K562 (cell line): ENCODE results near the gene PRKAR2B. TPM values are rescaled to one million over a fixed set of nuclear protein-coding genes. Genes with fewer than 3 reads are reported as not detected.
A peak's percentile ranks its signal among the peaks of the same experiment; 100 is the strongest.

ENCODE experiments used
- ATAC-seq: fragments of 200-7000 bp; cut with Tn5 transposase; 3 replicates; pipeline ENCODE4 v1.9.1; 2020; ENCODE audit warnings: moderate library complexity
- BruUV-seq: library from RNA; stranded (reverse); fragments of 400-500 nt; replicated peaks from 2 replicates; lab custom pipeline; 2021; lab: Mats Ljungman, UMichigan
- CTCF ChIA-PET: fragments of 300-600 bp; formaldehyde crosslinking; extraction: SDS; loops from one replicate; lab custom pipeline; 2021; ENCODE audit warnings: low intra/inter-chr PET ratio; lab: Yijun Ruan, JAX
- POLR2A ChIA-PET: fragments of 300-600, 350-650 bp; sonication (Branson Sonifier 250); formaldehyde crosslinking; extraction: SDS; loops from one replicate; lab custom pipeline; 2021; ENCODE audit warnings: antibody characterized with exemption, inconsistent platforms; lab: Yijun Ruan, JAX
- DNase-seq, 4 experiments: peaks; one replicate each; pipeline versions ENCODE4 v3.0.0 to v3.0.0-alpha.2; 2011 to 2018; ENCODE audit warnings: low spot score in 3 of 4, mixed read lengths in 3 of 4; ENCODE audit errors: extremely low read depth in 1 of 4
- FAIRE-seq: peaks from 2 replicates; lab custom pipeline; 2011; peaks lifted over from hg19 to GRCh38; lab: Jason Lieb, UNC
- H2AFZ ChIP-seq: 2 replicates; pipeline ENCODE4 v1.6.0; 2011; ENCODE audit warnings: low read depth, low read length, control low read depth, inconsistent platforms
- H3K27ac ChIP-seq: fragments of 200-600 bp; 3 replicates; pipeline ENCODE4 v1.8.0; 2011; ENCODE audit warnings: low read depth, mild to moderate bottlenecking, control low read depth, inconsistent platforms, low read length, moderate library complexity, mixed read lengths; ENCODE audit errors: extremely low read depth
- H3K27me3 ChIP-seq, 2 experiments: fragments of 300-600 bp in 1 of 2; 2 replicates in 1 of 2; 3 replicates in 1 of 2; pipeline versions ENCODE4 v1.6.0 to v1.8.0; 2011; ENCODE audit warnings: inconsistent platforms in 2 of 2, low read length in 2 of 2, mild to moderate bottlenecking in 1 of 2, mixed read lengths in 1 of 2, moderate library complexity in 1 of 2; ENCODE audit not compliant: control insufficient read depth in 2 of 2, insufficient read depth in 2 of 2
- H3K36me3 ChIP-seq: fragments of 300-600 bp; 3 replicates; pipeline ENCODE4 v1.8.0; 2011; ENCODE audit warnings: mild to moderate bottlenecking, low read length, inconsistent platforms; ENCODE audit not compliant: control insufficient read depth, insufficient read depth
- H3K4me1 ChIP-seq, 2 experiments: fragments of 200-600 bp in 1 of 2; replicated peaks in 1 of 2; 2 replicates in 1 of 2; 3 replicates in 1 of 2; pipeline versions ENCODE4 v1.5.1 to v1.8.0; 2011; ENCODE audit warnings: inconsistent platforms in 2 of 2, low read length in 2 of 2, mild to moderate bottlenecking in 1 of 2, mixed read lengths in 1 of 2, moderate library complexity in 1 of 2; ENCODE audit not compliant: control insufficient read depth in 2 of 2, insufficient read depth in 2 of 2
- H3K4me2 ChIP-seq: 2 replicates; pipeline ENCODE4 v1.6.1; 2011; ENCODE audit warnings: low read length, control low read depth, inconsistent platforms, mixed read lengths; ENCODE audit not compliant: insufficient read depth
- H3K4me3 ChIP-seq: fragments of 200-600 bp; sonication (generic), shearing (Covaris generic); 2 replicates; pipeline ENCODE4 v1.5.1; 2016; ENCODE audit warnings: control low read depth, inconsistent platforms
- H3K79me2 ChIP-seq: fragments of 200-600 bp; 3 replicates; pipeline ENCODE4 v1.8.0; 2011; ENCODE audit warnings: low read length, inconsistent platforms; ENCODE audit not compliant: control insufficient read depth, insufficient read depth
- H3K9ac ChIP-seq, 2 experiments: 2 replicates each; pipeline versions ENCODE4 v1.6.0 to v1.6.1; 2011; ENCODE audit warnings: low read depth in 2 of 2, low read length in 2 of 2, control low read depth in 1 of 2, inconsistent platforms in 1 of 2, mild to moderate bottlenecking in 1 of 2, mixed read lengths in 1 of 2; ENCODE audit not compliant: insufficient read depth in 1 of 2
- H3K9me1 ChIP-seq: one replicate; pipeline ENCODE4 v1.6.0; 2011; ENCODE audit warnings: inconsistent platforms, mild to moderate bottlenecking, low read length, moderate library complexity; ENCODE audit not compliant: control insufficient read depth, insufficient read depth
- H3K9me3 ChIP-seq: replicated peaks from 2 replicates; pipeline ENCODE4 v1.5.1; 2011; ENCODE audit warnings: low read depth, low read length, inconsistent platforms; ENCODE audit not compliant: control insufficient read depth, insufficient read depth
- H4K20me1 ChIP-seq: replicated peaks from 2 replicates; pipeline ENCODE4 v1.6.1; 2011; ENCODE audit warnings: low read length, inconsistent platforms, mixed read lengths; ENCODE audit not compliant: control insufficient read depth, insufficient read depth
- C11orf30 ChIP-seq: fragments of 450-650 bp; IDR thresholded peaks from 2 replicates; pipeline ENCODE4 v1.6.1; 2016; ENCODE audit warnings: low read depth, mild to moderate bottlenecking
- CC2D1A ChIP-seq: fragments of 450-650 bp; IDR thresholded peaks from 2 replicates; pipeline ENCODE4 v1.6.1; 2017; ENCODE audit warnings: mild to moderate bottlenecking
- CREB1 ChIP-seq, 2 experiments: sonication (generic) in 1 of 2; formaldehyde crosslinking in 1 of 2; IDR thresholded peaks; 2 replicates each; pipeline versions ENCODE4 v1.6.1 to v1.8.0; 2012 to 2022; ENCODE audit warnings: inconsistent platforms in 1 of 2, mild to moderate bottlenecking in 1 of 2, missing genetic modification reagents in 1 of 2, moderate library complexity in 1 of 2
- FOXJ2 ChIP-seq: fragments of 200-800 bp; sonication (Bioruptor generic); IDR thresholded peaks from 2 replicates; pipeline ENCODE4 v1.6.1; 2016; ENCODE audit warnings: missing genetic modification characterization, missing compliant biosample characterization
- FOXK2 ChIP-seq, 2 experiments: fragments of 450-650 bp; IDR thresholded peaks in 1 of 2; conservative IDR thresholded peaks in 1 of 2; 2 replicates each; pipeline ENCODE4 v1.6.1; 2016; ENCODE audit warnings: low read depth in 2 of 2, mild to moderate bottlenecking in 1 of 2
- LCOR ChIP-seq: sonication (generic); formaldehyde crosslinking; IDR thresholded peaks from 2 replicates; pipeline ENCODE4 v1.8.0; 2022; ENCODE audit warnings: mild to moderate bottlenecking, missing genetic modification reagents
- PHF21A ChIP-seq: fragments of 450-650 bp; IDR thresholded peaks from 2 replicates; pipeline ENCODE4 v1.6.1; 2017; ENCODE audit warnings: low read depth, borderline replicate concordance
- PPARD ChIP-seq: fragments of 250-450 bp; sonication (Bioruptor Pico); IDR thresholded peaks from 2 replicates; pipeline ENCODE4 v1.8.0; 2022; ENCODE audit warnings: inconsistent platforms, mild to moderate bottlenecking, moderate library complexity
- SMARCA5 ChIP-seq: fragments of 450-650 bp; IDR thresholded peaks from 2 replicates; pipeline ENCODE4 v1.6.1; 2016
- TAL1 ChIP-seq: fragments of 450-650 bp; IDR thresholded peaks from 2 replicates; pipeline ENCODE4 v1.6.1; 2016; ENCODE audit warnings: mild to moderate bottlenecking
- ZBTB1 ChIP-seq: sonication (generic); formaldehyde crosslinking; IDR thresholded peaks from 2 replicates; pipeline ENCODE4 v1.8.1; 2023; ENCODE audit warnings: missing genetic modification reagents, low read depth, mild to moderate bottlenecking, borderline replicate concordance
- WGBS: fragments of 100-300 bp; shearing (Covaris generic); methylation state at CpG from one replicate; pipeline ENCODE4 v1.1.6; 2016; ENCODE audit warnings: low coverage, mixed read lengths; ENCODE audit not compliant: insufficient coverage; ENCODE audit errors: missing lambda C conversion rate; 5-methylcytosine and 5-hydroxymethylcytosine counted together
- in situ Hi-C: fragments of 300-500 bp; cut with MboI; formaldehyde crosslinking; loops from 4 replicates; pipeline ENCODE4 v1.15.0; 2018; ENCODE audit warnings: inconsistent platforms, mixed read lengths
- intact Hi-C: fragments of 100-400 bp; cut with micrococcal nuclease; formaldehyde crosslinking; loops from 2 replicates; pipeline ENCODE4 v1.14.2; 2022
- polyA plus RNA-seq, 8 experiments: library from polyadenylated mRNA; depleted of rRNA in 4 of 8; stranded (reverse) in 5 of 8; unstranded in 3 of 8; fragments of >200 nt; fragmentation: Nextera tagmentation in 2 of 8; fragmentation: Illumina TruSeq in 1 of 8; extraction: Ambion mirVana in 2 of 8; extraction: Trizol in 1 of 8; gene quantifications; 2 replicates each; pipeline versions ENCODE4 v1.2.1 to v1.2.3, GENCODE V29; 2011 to 2014; ENCODE audit warnings: inconsistent platforms in 1 of 8, missing spikeins in 1 of 8
- total RNA-seq, 7 experiments: library from RNA; depleted of rRNA in 6 of 7; stranded (reverse); fragments of >200 nt in 6 of 7; fragmentation: Illumina TruSeq in 2 of 7; extraction: Trizol in 2 of 7; gene quantifications; 2 replicates each; pipeline versions ENCODE4 v1.2.1 to v1.2.3, GENCODE V29; 2011 to 2021; ENCODE audit warnings: low replicate concordance in 1 of 7
- TF ChIP-seq, protein P1 (sequence below): sonication (generic); formaldehyde crosslinking; IDR thresholded peaks from 2 replicates; pipeline ENCODE4 v1.8.0; 2023; ENCODE audit warnings: mild to moderate bottlenecking, missing genetic modification reagents
- TF ChIP-seq, protein P2 (sequence below): fragments of 250-450 bp; sonication (Bioruptor Pico); IDR thresholded peaks from 2 replicates; pipeline ENCODE4 v1.5.0; 2021; ENCODE audit warnings: mild to moderate bottlenecking, borderline replicate concordance
- TF ChIP-seq, protein P3 (sequence below): fragments of 450-650 bp; IDR thresholded peaks from 2 replicates; pipeline ENCODE4 v1.6.1; 2016; ENCODE audit warnings: antibody characterized with exemption

PRKAR2B gene
- total and polyA plus RNA-seq, 9 of the 15 experiments (the other 6 are each of a cell fraction or from before 2014, with no cell fraction given): 59.0 to 173 (median 129) TPM

DNA sequence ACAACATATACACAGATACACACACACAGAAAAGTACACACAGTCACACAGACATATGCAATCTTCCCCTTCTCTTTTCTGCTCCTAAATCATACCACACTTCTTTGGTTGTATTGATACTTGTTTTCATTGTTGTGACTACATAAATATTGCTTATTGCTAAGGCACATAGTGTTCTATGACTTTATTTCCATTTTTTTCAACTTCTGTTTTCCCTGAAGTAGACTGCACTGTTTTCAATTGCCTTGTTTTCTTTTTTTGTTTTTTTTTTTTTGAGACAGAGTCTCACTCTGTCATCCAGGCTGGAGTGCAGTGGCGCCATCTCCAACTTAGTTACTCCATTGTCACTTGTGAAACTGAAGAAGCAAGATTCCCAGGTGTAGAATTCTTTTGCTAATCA, 10.0 kb upstream of the PRKAR2B start:
- DNase-seq (no peak), ATAC-seq (no peak), FAIRE-seq (no peak)
- H3K4me1 ChIP-seq: peaks cover 25 to 72% of the 10 kb centered on the region in 2 experiments
- no peak overlapping the region for H3K27ac ChIP-seq
- peaks cover 4% of the 10 kb centered on the region; the same call in 1 of the 2 replicates for H3K9me3 ChIP-seq
- BruUV-seq: no TSS peak
- 31% methylated on average over 1 of the region's 1 CpG for WGBS
- peak overlapping the region; percentile 21; the same call in 1 of the 2 replicates for H2AFZ ChIP-seq
- ChIA-PET CTCF (no interaction called here), POLR2A (no interaction called here)
- intact Hi-C loops (no loop called here), in situ Hi-C loops (no loop called here)
- no peak overlapping the region for H3K4me2 ChIP-seq
- no peak overlapping the region for H3K9ac ChIP-seq
- no peak overlapping the region for H3K4me3 ChIP-seq
- H4K20me1 ChIP-seq: no peaks in the 10 kb centered on the region
- H3K9me1 ChIP-seq: no peaks in the 10 kb centered on the region
- H3K79me2 ChIP-seq: no peaks in the 10 kb centered on the region
- H3K36me3 ChIP-seq: no peaks in the 10 kb centered on the region
- no peaks in the 10 kb centered on the region for H3K27me3 ChIP-seq
- TF ChIP-seq TAL1: 0 out of 2 replicates have a peak, but pooled peaks have one; percentile 4
- no peak for TF ChIP-seq ZBTB1 (CRISPR knock-in tag)
- 0 out of 2 replicates have a peak, but pooled peaks have one; percentile 15 for TF ChIP-seq FOXJ2 (tag)
- TF ChIP-seq CC2D1A: 0 out of 2 replicates have a peak, but pooled peaks have one; percentile 25
- peak; percentile 17; the same call in 1 of the 2 replicates for TF ChIP-seq SMARCA5
- TF ChIP-seq, protein P1, sequence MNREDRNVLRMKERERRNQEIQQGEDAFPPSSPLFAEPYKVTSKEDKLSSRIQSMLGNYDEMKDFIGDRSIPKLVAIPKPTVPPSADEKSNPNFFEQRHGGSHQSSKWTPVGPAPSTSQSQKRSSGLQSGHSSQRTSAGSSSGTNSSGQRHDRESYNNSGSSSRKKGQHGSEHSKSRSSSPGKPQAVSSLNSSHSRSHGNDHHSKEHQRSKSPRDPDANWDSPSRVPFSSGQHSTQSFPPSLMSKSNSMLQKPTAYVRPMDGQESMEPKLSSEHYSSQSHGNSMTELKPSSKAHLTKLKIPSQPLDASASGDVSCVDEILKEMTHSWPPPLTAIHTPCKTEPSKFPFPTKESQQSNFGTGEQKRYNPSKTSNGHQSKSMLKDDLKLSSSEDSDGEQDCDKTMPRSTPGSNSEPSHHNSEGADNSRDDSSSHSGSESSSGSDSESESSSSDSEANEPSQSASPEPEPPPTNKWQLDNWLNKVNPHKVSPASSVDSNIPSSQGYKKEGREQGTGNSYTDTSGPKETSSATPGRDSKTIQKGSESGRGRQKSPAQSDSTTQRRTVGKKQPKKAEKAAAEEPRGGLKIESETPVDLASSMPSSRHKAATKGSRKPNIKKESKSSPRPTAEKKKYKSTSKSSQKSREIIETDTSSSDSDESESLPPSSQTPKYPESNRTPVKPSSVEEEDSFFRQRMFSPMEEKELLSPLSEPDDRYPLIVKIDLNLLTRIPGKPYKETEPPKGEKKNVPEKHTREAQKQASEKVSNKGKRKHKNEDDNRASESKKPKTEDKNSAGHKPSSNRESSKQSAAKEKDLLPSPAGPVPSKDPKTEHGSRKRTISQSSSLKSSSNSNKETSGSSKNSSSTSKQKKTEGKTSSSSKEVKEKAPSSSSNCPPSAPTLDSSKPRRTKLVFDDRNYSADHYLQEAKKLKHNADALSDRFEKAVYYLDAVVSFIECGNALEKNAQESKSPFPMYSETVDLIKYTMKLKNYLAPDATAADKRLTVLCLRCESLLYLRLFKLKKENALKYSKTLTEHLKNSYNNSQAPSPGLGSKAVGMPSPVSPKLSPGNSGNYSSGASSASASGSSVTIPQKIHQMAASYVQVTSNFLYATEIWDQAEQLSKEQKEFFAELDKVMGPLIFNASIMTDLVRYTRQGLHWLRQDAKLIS (CRISPR knock-in tag): peak; percentile 26; the same call in 1 of the 2 replicates
- TF ChIP-seq CREB1 (IDR thresholded peaks at IDR 0.05): no peak
- TF ChIP-seq CREB1 (CRISPR knock-in tag; IDR thresholded peaks at IDR 0.05): 0 out of 2 replicates have a peak, but pooled peaks have one; percentile 33
- TF ChIP-seq, protein P2, sequence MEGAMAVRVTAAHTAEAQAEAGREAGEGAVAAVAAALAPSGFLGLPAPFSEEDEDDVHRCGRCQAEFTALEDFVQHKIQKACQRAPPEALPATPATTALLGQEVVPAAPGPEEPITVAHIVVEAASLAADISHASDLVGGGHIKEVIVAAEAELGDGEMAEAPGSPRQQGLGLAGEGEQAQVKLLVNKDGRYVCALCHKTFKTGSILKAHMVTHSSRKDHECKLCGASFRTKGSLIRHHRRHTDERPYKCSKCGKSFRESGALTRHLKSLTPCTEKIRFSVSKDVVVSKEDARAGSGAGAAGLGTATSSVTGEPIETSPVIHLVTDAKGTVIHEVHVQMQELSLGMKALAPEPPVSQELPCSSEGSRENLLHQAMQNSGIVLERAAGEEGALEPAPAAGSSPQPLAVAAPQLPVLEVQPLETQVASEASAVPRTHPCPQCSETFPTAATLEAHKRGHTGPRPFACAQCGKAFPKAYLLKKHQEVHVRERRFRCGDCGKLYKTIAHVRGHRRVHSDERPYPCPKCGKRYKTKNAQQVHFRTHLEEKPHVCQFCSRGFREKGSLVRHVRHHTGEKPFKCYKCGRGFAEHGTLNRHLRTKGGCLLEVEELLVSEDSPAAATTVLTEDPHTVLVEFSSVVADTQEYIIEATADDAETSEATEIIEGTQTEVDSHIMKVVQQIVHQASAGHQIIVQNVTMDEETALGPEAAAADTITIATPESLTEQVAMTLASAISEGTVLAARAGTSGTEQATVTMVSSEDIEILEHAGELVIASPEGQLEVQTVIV (CRISPR knock-in tag): 0 out of 2 replicates have a peak, but pooled peaks have one; percentile 32
- no peak for TF ChIP-seq PHF21A
- no peak for TF ChIP-seq PPARD
- TF ChIP-seq C11orf30: no peak
- peak; percentile 52 to 73; a peak in 3 of 4 replicates for TF ChIP-seq FOXK2 (conservative IDR thresholded peaks at IDR 0.05 in 1 of 2, IDR thresholded peaks at IDR 0.05 in 1 of 2; ENCODE audit: low read depth in 2 of 2)
- TF ChIP-seq, protein P3, sequence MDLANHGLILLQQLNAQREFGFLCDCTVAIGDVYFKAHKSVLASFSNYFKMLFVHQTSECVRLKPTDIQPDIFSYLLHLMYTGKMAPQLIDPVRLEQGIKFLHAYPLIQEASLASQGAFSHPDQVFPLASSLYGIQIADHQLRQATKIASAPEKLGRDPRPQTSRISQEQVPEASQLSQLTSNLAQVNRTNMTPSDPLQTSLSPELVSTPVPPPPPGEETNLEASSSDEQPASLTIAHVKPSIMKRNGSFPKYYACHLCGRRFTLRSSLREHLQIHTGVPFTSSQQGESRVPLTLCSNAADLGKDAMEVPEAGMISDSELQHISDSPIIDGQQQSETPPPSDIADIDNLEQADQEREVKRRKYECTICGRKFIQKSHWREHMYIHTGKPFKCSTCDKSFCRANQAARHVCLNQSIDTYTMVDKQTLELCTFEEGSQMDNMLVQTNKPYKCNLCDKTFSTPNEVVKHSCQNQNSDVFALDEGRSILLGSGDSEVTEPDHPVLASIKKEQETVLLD: no peak
- TF ChIP-seq LCOR (CRISPR knock-in tag): peak; percentile 52; the same call in 1 of the 2 replicates
